Astrocyte of the cerebellum (primary cell): ENCODE results near the gene EIF3L.
"Not testable (repeated sequence)": the region's sequence is repeated elsewhere in the genome, so short reads cannot be mapped to it uniquely, and the experiment has no call there.

Experiments
- DNase-seq: peaks from one replicate; pipeline ENCODE4 v3.0.0-alpha.2; 2011; ENCODE audit warnings: low read depth
- H3K4me3 ChIP-seq: 2 replicates; pipeline ENCODE4 v1.5.1; 2011; ENCODE audit warnings: mild to moderate bottlenecking, low read depth, low read length, moderate library complexity
- CTCF ChIP-seq: IDR thresholded peaks from 2 replicates; pipeline ENCODE4 v1.5.1; 2012; ENCODE audit warnings: low read length, low read depth, moderate library complexity, mild to moderate bottlenecking; ENCODE audit errors: missing control alignments
- in situ Hi-C: cut with HindIII; loops from 2 replicates; pipeline ENCODE4 v1.10.0; 2017; ENCODE audit warnings: low sequenced_read_pairs

Gene EIF3L

GRCh38 chr22:37849089-37849751 is at the start of gene EIF3L:
EIF3L (plus strand) TSS chr22:37849419; CDS start chr22:37849450, 31 bp downstream.
- H3K4me3 ChIP-seq, result peak within 1 kb of the TSS; percentile 94
- peak; percentile 59 for DNase-seq
- in situ Hi-C loops, result no loop called here
- no peak for TF ChIP-seq CTCF

- H3K4me3 ChIP-seq, DNase-seq, in situ Hi-C loops: not testable (repeated sequence)
These were observed 49.2 kb upstream of the EIF3L start for GRCh38 chr22:37799979-37800378.

- in situ Hi-C loops, result no loop called here
- no peak for DNase-seq
- H3K4me3 ChIP-seq, result peak overlapping the region; percentile 46
- no peak for TF ChIP-seq CTCF
These were observed 47.3 kb upstream of the EIF3L start for GRCh38 chr22:37801946-37802309.

- H3K4me3 ChIP-seq, result peak overlapping the region; percentile 46
- no peak for DNase-seq
- in situ Hi-C loops, result no loop called here
- TF ChIP-seq CTCF, result no peak
These were observed 46.7 kb upstream of the EIF3L start for GRCh38 chr22:37802310-37803194.

GRCh38 chr22:37803195-37803638 is 46.0 kb upstream of the EIF3L start:
- in situ Hi-C loops, result no loop called here
- H3K4me3 ChIP-seq, result no peak overlapping the region
- TF ChIP-seq CTCF, result no peak
- no peak for DNase-seq

- in situ Hi-C loops, result no loop called here
- no peak for TF ChIP-seq CTCF
- no peak for DNase-seq
- no peak overlapping the region for H3K4me3 ChIP-seq
These were observed 45.4 kb upstream of the EIF3L start for GRCh38 chr22:37803639-37804351.
